Calu3 (cell line): ENCODE data around the gene MGST2. TPM values are rescaled to one million over a fixed set of nuclear protein-coding genes. Genes with fewer than 3 reads are reported as not detected.

Experiments
- BruUV-seq: library from RNA; stranded (reverse); fragments of 400-500 nt; replicated peaks from 2 replicates; lab custom pipeline; 2021; lab: Mats Ljungman, UMichigan
- CTCF ChIA-PET: fragments of 300-600 bp; sonication (Branson Sonifier 250); formaldehyde crosslinking; loops from one replicate; lab custom pipeline; 2022; ENCODE audit warnings: antibody characterized with exemption; lab: Charles Lee
- DNase-seq: peaks from one replicate; pipeline ENCODE4 v3.0.0; 2022
- H3K27ac Mint-ChIP-seq: one replicate; pipeline ENCODE4 v1.8.0; 2022; ENCODE audit warnings: mixed read lengths; ENCODE audit not compliant: unreplicated experiment
- H3K27me3 Mint-ChIP-seq: one replicate; pipeline ENCODE4 v1.8.0; 2022; ENCODE audit warnings: mixed read lengths; ENCODE audit not compliant: unreplicated experiment
- H3K36me3 Mint-ChIP-seq: one replicate; pipeline ENCODE4 v1.8.0; 2022; ENCODE audit warnings: mild to moderate bottlenecking, moderate library complexity, mixed read lengths; ENCODE audit not compliant: insufficient read depth, unreplicated experiment
- H3K4me1 Mint-ChIP-seq: one replicate; pipeline ENCODE4 v1.8.0; 2022; ENCODE audit warnings: mild to moderate bottlenecking, low read depth, mixed read lengths; ENCODE audit not compliant: unreplicated experiment
- H3K4me3 Mint-ChIP-seq: one replicate; pipeline ENCODE4 v1.8.0; 2022; ENCODE audit warnings: mild to moderate bottlenecking, low read depth, moderate library complexity, mixed read lengths; ENCODE audit not compliant: unreplicated experiment
- H3K9me3 Mint-ChIP-seq: one replicate; pipeline ENCODE4 v1.8.0; 2022; ENCODE audit warnings: low read depth, mixed read lengths; ENCODE audit not compliant: unreplicated experiment
- CTCF ChIP-seq: fragments of 200-600 bp; IDR thresholded peaks from one replicate; pipeline ENCODE4 v1.8.0; 2022; ENCODE audit warnings: antibody characterized with exemption; ENCODE audit not compliant: unreplicated experiment
- intact Hi-C: fragments of 100-400 bp; cut with micrococcal nuclease; formaldehyde crosslinking; loops from one replicate; pipeline ENCODE4 v1.10.0; 2022; ENCODE audit not compliant: unreplicated experiment
- total RNA-seq: library from RNA; stranded (reverse); gene quantifications from 2 replicates; pipeline ENCODE4 v1.2.3, GENCODE V29; 2022

Gene MGST2
- total RNA-seq, 1 experiment from 2014 or later = 31.9 TPM

DNA sequence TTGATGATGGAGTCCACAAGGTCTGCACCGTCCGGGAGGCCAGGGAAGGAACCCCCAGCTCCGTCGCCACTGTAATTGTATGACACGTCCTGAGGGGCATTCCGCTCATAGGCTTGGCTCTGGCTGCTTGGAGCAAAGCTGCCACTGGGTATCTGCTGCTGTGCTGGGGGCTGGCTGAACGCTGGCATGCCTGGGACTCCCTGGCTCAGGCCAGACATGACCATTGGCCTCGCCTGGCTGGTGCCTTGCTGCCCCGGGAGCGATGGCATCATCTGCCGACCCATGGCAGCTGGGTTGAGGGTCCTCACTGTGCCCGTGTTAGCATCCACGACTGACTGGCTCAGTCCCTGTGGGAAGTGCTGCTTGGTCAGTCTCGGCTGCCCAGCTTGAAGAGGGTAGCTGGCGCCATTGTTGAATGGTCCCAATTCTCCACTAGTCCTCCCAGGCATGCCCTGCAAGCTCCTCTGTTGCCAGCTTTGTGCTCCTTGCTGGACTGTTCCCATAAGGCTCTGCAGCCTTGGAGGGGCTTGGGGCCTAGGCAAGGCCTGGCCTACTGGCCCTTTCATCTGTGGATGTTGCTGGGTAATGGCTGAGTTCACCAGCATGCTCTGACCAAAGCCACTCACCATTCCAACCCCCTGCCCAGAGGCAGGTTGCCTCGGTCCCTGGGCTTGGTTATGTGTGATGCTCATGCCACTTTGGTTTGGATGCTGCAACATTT is 53.9 kb downstream of the MGST2 start:
- no peak for TF ChIP-seq CTCF
- no peak for DNase-seq
- Mint-ChIP-seq H3K27me3 (no peaks in the 10 kb centered on the region), H3K27ac (no peak overlapping the region), H3K4me3 (no peak overlapping the region), H3K9me3 (no peaks in the 10 kb centered on the region), H3K36me3 (no peaks in the 10 kb centered on the region), H3K4me1 (no peaks in the 10 kb centered on the region)
- intact Hi-C loops = no loop called here
- no TSS peak for BruUV-seq
- CTCF ChIA-PET = no interaction called here

GRCh38 chr4:139720806-139721205 is 55.2 kb downstream of the MGST2 start:
- intact Hi-C loops = no loop called here
- no peaks in the 10 kb centered on the region for H3K27me3 Mint-ChIP-seq
- H3K4me3 Mint-ChIP-seq = no peak overlapping the region
- CTCF ChIA-PET = no interaction called here
- no peak for TF ChIP-seq CTCF
- H3K4me1 Mint-ChIP-seq = no peaks in the 10 kb centered on the region
- no peaks in the 10 kb centered on the region for H3K36me3 Mint-ChIP-seq
- DNase-seq = no peak
- H3K27ac Mint-ChIP-seq = no peak overlapping the region
- H3K9me3 Mint-ChIP-seq = no peaks in the 10 kb centered on the region
- BruUV-seq = no TSS peak

DNA sequence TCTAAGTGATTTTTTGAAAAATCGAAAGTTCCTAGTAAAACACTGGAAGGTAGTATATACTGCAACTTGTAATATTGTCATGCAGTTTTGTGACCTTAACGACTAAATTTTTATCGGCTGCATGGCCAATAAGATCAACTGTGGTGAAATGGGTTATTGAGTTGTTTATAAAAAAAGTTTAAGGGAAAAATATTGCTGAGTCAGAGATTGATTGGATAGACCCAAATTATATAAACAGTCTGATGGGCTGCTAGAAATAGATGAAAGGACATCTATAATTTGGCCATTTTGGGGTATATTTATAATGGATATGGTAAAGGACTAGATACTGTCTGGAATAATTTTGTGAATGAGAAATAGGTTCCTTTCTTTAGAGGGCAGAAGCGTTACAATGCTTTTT is 56.2 kb downstream of the MGST2 start:
- no peak for TF ChIP-seq CTCF
- Mint-ChIP-seq H3K9me3 (no peaks in the 10 kb centered on the region), H3K36me3 (no peaks in the 10 kb centered on the region), H3K4me1 (no peaks in the 10 kb centered on the region), H3K4me3 (no peak overlapping the region), H3K27ac (no peak overlapping the region), H3K27me3 (no peaks in the 10 kb centered on the region)
- BruUV-seq = no TSS peak
- DNase-seq = no peak
- intact Hi-C loops = no loop called here
- CTCF ChIA-PET = no interaction called here

- Mint-ChIP-seq H3K9me3 (no peaks in the 10 kb centered on the region), H3K27me3 (no peaks in the 10 kb centered on the region), H3K36me3 (no peaks in the 10 kb centered on the region), H3K4me1 (no peaks in the 10 kb centered on the region), H3K27ac (no peak overlapping the region), H3K4me3 (no peak overlapping the region)
- BruUV-seq = no TSS peak
- CTCF ChIA-PET = no interaction called here
- no peak for DNase-seq
- TF ChIP-seq CTCF = no peak
- intact Hi-C loops = no loop called here
Observed at GRCh38 chr4:139725236-139725635, 59.6 kb downstream of the MGST2 start.
